NCI-H2029 treated with DMSO at 0.1 percent for 48 hours (cell line): ENCODE measurements around the gene FAM117B.
A peak's percentile ranks its signal among the peaks of the same experiment; 100 is the strongest.
"Not testable (repeated sequence)": the region's sequence is repeated elsewhere in the genome, so short reads cannot be mapped to it uniquely, and the experiment has no call there.

Experiments
- DNase-seq: peaks from one replicate; lab custom pipeline; 2025; lab: John Stamatoyannopoulos, UW

Gene FAM117B

DNA sequence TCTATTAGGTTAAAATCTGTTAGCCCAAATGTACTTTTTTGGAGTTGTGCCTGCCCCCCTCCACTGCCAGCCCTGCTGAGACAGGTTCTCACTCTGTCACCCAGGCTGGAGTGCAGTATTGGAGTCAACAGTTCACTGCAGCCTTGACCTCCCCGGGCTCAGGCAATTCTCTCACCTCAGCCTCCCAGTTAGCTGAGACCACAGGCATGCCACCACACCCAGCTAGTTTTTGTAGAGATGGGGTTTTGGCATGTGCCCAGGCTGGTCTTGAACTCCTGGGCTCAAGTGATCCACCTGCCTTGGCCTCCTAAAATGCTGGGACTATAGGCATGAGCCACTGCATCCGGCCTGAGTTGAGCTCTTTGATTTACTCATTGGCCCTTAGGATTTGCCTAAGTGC is 126.1 kb downstream of the FAM117B start:
- DNase-seq = no peak

DNA sequence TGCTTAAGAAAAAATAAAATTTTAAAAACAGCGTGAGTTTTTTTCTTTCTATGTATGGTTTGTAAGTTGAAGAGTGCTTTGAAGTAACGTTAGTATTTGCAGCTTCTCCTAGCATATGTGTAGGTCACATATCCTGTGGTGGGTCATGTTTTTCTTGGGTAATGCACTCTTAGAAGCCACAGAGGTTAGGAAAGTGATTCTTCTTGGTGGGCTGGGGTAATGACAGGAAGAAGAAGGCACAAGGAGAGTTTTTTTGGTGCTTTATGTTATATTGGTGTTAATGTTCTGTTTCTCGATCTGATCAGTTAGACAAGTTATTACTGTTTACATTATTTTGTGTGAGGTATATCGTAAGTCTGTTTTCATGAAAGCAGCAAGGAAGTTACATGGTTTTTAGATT is 127.8 kb downstream of the FAM117B start:
- DNase-seq = no peak

DNA sequence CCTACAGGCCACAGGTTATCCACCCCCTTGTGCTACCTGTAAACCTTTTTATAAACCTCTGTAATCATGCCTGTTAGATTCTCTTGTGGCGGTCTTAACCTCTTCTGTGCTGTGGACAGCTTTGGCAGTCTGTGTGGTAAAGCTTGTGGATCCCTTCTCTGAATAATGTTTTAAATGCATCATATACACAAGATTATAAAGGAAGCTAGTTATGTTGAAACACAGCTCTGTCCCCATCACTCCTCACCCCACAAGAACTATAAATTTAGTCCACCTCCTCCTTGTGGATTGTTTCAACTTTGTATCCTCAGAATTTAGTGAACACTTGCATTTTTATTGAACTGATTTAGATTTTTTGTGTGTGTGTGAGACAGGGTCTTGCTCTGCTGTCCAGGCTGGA is 129.1 kb downstream of the FAM117B start:
- no peak for DNase-seq

DNA sequence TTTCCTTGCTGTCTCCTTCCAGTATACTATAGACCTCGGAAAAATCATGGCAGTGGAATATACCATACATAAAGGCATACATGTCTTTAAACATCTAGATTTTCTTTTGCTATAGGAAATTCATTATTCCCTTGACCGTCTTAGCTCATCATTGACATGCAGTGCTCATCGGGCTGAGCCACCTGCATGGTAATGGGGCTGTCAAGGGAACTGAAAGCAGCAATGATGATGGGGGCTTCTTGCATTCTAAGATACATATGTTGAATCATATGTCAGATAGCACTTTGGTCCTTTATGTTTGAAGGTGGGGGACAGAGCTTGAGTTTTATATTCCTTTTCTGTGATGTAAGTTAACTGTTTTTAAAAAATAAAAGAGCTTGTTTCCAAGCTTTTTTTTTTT is 130.2 kb downstream of the FAM117B start:
- DNase-seq = no peak

DNA sequence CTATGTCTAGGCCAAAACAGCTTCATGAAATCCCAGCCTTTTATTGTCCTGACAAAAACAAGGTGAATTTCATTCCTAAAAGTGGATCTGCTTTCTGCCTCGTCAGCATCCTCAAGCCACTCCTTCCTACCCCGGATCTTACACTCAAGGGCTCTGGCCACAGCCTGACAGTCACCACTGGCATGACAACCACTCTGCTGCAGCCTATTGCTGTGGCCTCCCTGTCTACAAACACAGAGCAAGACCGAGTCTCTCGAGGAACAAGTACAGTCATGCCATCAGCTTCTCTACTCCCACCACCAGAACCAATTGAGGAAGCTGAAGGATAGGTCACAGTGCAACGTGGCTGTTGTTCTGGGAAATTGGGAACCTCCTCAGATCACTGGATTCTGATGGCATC is 130.7 kb downstream of the FAM117B start:
- no peak for DNase-seq

DNA sequence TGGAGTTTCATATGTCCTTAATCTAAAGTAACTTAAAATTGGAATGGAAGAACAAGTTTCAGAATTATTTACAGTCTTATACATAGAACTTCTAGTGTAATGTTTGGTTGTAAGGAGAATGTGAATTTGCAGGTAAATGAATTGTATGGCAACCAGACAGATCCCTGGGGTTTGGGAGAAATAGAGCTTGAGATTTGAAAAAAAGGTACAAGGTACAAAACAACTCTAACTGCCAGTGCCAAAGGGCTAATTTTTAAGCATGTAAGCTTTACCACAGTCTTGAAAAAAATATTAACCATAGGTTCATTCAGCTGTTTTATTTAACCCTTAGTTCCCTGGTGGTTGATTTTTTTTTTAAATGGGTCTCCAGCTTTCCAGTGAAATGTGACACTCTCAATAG is 133.5 kb downstream of the FAM117B start:
- no peak for DNase-seq

DNA sequence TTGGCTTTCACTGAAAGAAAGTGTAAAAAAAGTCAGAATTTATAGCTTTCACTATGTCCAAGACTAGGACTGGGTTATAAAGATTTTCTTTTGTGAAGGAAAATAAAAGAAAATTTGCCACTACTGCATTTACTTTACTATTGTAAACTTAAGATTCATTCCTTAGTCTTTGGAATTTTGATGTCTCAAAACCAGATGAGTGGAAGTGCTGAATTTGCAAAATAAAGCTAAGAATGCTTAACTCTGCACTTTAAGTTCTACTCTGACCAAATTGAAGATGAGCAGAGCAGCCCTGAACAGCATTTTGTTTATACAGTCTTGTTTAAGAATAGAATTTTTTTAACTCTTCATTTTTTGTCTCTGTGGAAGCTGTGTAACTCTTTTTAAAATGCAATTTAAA is 134.4 kb downstream of the FAM117B start:
- DNase-seq = no peak

DNA sequence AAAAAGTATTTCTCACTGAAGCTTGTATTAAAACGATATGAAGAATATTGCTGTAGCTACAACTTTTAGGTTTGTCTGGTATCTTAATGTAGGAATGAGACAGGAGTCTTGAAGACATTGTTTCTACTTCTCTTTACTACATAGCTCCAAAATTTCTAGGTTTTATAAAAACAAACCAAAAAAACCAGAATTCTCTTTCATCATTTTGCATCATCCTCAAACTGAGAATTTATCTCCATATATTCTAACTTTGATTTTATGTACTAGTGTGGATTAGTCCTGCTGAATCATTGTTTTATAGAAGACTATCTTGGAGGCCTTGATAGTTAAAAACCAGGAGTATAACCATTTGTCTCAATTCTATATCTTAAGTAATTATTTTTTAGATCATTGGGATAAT is 136.6 kb downstream of the FAM117B start:
- no peak for DNase-seq

DNA sequence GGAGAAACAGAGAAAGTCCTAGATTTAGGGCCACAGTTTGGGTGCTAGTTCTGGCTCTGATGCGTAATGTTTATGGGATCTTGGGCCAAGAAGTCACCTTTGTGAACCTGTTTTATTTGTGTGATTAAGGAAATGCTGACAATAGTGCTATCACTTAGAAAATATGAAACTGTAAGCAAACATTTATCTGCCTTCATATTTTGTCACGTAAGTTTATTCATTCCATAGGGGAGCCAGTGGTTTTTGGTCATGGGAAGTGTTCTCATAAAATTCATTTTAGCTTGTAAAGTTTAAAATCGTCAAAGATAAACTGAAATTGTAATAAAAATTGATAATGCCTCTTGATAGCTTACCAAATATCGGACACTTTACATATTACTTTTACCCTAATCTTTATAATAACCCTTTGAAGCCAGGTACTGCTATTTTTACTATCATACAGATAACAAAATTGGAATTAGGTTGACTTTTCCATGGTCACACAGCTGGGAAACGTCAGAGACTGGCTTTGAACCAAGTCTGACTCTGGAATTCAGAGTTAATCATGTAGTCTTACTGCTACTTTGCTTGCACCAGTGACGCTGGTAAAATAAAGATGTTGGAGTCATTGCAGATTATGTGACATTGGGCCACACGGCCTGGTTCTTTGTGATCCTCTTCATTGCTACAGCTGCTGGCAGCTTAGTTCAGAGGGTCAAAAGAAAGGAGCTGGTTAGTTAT is 137.1 kb downstream of the FAM117B start:
- no peak for DNase-seq

DNA sequence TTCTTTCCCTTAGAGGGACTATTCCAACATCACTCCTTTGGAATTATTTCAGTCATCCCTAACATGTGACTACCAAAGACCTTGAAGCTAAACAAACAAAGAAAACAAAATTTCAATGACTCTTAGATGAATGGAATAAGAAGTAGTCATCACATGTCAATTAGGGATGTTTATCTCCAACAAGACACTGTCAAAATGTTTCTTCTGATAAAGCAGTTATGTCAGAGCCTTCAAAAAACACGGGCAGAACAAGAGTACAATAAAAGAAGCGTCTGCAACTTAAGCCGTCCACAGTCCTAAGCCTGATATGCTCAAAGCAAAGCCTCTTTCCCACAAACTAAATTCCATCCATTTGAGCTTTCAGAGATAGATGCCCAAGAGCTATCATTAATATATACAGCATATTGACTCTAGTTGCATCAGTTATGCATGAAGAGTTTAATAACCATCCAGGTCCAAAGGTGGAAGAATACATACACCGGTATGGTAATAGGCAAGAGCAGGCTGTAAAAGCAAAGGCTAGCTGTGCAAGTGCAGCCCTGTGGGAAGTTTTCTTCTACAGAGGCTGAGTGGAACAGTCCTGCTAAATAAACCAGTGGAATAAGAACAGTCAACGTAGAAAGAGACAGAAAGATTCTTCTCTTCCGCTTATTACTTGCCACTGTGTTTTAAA is 138.7 kb downstream of the FAM117B start:
- no peak for DNase-seq

DNA sequence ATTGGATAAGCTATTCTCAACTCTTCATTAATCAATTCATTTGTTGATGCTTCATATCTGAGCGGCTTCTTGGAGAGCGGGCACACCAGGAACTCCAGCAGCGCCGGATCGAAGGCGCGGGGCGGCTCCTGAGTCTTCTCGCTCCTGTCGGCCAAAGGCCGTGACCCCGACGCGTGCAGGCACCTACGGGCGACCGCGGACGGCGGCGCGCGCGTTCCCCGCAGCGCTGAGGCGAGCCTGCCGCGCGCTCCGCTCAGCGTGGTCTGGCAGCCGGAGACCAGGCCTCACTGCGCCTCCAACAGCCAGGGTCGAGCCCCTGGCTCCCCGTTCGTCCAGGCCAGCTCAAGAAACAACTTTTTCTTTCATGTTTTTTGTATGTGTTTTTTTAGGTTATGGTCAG is 139.3 kb downstream of the FAM117B start:
- DNase-seq = no peak

DNA sequence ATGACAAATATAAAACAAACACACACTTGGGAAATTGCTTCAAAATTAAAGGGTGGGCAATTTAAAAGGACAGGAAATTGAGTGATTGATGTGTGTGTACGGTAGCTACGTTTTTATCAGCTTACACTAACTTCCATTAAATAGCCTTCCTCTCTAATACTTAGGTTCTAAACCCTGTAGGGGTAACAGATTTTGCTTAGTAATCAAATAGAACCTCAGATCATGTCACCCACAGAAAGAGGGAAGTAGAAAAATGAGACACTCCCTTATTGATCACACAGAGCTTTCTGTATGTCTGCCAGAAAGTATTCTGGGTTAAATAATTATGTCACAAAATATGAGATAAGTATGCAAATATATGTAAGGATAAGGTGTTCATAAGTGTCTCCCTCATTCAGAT is 143.4 kb downstream of the FAM117B start:
- DNase-seq = no peak

DNA sequence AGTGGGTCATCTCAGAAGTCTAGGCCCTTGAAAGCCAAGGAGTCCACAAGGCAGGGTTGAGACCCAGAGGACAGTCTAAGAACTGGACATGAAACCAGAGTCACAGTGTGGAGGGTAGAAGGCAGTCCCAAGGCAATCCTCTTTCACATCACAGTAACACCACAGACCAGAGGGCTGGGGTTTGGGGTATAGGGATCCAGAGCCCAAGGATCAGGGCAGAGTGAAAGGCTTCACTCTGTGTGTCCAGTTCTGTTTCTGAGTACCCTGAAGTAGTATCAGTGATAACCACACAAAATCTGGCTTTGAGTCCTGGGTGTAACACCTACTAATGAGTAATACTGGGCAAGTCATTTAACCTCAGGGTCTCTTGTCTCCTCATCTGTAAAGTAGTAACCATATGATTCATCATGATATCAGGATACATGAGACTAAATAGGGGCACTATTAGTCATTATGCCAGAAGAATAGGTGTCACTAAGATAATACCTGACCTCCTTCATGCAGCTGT is 145.8 kb downstream of the FAM117B start:
- no peak for DNase-seq

DNA sequence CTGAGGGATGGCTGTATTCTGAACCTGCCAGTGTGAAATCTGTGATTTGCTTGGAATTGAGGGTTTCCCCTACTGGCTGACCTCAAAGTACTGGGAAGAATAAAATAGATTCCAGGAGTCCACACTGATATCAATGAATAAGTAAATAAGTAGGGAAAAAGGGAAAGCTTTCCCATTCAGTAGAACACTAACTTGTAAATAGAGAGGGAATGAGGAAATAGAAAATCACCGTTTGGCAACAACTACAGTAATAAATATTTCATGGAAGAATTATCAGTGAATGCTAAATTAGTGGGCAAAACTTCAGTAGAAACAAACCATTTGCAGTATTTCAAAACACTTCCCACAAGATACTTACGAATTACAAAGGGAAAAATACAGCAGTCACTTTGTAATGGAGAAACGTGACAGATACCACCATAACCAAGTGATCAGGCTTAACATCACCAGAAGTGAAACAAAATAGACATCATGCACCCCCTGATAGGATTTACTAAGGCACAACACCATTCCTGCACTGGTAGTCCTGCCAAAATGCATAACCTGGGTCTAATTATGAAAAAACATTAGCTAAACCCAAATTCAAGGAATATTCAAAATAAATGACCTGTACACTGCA is 148.3 kb downstream of the FAM117B start:
- DNase-seq = no peak

DNA sequence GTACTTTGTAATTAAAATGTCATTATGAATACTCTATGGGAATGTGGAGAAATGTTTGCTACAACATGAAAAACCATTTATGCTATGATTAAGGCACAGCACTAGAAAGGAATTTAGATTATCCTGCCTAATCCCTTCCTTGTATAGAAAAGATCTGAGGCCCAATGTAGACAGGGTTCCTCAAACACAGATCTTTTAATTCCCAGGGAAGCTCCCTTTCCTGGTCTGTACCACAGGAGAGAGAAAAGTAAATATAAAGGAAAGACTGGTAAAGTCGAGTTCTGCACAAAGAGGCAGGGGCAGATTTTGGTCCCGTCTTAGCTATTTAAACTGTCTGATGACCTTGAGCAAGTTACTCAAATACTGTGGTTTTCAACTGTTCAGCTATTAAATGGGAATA is 152.1 kb downstream of the FAM117B start:
- DNase-seq = no peak

DNA sequence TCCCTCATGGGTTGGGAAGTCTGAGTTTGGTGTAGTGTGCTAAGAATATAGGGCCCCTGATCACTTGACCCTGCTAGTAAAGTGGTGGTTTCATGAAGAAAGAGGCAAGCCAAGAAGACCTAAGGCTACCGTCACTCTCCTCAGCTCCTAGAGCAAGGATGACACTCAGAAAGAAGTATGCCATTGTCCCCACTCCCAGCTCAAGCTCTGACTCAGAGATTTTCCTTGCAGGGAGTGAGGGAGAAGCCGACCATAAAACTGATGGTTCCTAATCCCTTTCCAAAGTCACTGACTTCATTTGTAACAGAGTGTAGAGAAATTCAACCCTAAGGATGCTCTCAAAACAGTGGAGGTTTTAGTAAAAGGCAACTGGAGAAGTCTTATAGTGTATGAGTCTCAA is 155.9 kb downstream of the FAM117B start:
- DNase-seq = no peak

DNA sequence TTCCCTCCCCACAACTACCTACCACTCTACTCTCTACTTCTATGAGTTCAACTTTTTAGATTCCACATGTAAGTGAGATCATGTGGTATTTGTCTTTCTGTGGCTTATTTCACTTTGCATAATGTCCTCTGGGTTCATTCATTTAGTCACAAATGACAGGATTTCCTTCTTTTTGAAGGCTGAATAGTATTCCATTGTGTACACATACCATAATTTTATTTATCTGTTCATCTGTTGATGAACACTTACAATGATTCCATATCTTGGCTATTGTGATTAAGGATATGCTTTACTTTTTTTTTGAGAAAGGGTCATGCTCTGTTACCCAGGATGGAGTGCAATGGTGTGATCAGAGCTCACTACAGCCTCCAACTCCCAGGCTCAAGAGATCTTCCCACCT is 163.2 kb downstream of the FAM117B start:
- DNase-seq = no peak

DNA sequence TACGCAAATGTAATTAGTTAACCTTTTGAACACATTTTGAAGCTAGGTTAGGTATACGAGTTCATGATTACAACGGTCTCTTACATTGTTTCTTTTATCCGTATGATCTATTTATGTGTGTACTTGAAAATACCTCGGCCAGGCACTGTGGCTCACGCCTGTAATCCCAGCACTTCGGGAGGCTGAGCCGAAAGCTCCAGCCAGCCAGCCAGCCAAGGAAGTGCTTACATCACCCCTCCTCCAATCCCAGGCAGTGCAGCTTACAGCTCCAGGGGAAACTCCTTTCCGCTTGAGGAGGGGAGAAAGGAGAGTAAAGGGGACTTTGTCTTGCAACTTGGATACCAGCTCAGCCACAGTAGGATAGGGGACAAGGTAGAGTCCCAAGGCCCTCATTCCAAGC is 171.1 kb downstream of the FAM117B start:
- DNase-seq = not testable (repeated sequence)

DNA sequence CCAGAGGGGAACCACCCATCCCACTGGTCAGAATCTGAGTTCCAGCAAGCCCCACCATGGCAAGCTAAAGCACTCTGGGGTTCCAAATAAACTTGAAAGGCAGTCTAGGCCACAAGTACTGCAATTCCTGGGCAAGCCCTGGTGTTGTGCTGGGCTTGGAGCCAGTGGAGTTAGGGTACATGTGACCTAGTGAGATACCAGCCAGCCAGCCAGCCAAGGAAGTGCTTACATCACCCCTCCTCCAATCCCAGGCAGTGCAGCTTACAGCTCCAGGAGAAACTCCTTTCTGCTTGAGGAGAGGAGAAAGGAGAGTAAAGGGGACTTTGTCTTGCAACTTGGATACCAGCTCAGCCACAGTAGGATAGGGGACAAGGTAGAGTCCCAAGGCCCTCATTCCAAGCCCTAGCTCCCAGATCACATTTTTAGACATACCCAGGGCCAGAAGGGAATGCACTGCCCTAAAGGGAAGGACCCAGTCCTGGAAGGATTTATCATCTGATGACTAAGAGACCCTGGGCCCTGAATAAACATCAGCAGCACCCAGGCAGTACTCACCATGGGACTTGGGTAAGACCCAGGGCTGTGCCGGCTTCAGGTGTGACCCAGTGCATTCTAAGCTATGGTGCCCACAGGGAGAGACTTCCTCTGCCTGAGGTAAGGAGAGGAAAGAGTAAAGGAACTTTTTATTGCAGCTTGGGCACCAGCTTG is 172.8 kb downstream of the FAM117B start:
- peak; percentile 18 for DNase-seq

DNA sequence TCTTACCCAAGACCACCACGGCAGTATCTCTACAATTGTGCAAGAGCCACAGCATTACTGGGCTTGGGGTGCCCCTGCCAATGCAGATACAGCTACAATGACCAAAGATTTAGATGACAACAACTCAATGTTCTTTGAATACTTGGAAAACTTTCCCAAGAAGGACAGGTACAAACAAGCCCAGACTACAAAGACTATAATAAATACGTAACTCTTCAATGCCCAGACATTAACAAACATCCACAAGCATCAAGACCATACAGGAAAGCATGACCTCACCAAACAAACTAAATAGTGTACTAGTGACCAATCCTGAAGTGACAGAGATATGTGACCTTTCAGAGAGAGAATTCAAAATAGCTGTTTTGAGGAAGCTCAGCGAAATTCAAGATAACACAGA is 174.0 kb downstream of the FAM117B start:
- DNase-seq = no peak

DNA sequence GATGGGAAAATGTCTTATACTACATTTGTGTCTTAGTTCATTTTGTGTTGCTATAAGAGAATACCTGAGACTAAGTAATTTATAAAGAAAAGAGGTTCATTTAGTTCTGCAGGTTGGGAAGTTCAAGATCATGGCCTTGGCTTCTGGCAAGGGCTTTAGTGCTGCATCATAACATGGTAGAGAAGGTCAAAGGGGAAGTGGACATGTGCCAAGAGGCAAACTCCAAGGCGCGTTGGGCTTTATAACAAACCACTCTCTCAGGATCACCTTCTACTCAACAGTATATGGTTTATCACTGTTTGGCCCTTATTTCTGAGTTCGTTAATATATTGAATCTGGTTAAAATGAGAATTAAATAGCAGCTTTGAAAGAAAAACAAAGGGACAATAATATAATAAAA is 178.6 kb downstream of the FAM117B start:
- DNase-seq = no peak

DNA sequence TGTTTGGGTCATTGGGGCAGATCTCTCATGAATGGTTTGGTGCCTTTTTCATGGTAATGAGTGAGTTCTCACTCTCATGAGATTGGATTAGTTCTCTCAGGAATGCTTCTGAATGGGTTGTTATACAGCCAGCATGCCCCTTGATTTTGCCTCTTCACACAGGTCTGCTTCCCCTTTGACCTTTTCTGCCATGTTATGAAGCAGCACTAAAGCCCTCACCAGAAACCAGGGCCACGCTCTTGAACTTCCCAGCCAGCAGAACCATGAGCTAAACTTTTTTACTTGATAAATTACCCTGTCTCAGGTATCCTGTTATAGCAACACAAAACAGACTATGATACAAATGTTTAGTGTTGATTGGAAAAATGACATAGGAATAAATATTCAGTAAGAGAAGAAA is 179.5 kb downstream of the FAM117B start:
- no peak for DNase-seq
